Measurements from ENCODE around the gene SPINT3. TPM values are rescaled to one million over a fixed set of nuclear protein-coding genes. Genes with fewer than 3 reads are reported as not detected.

The SPINT3 gene
- total and polyA plus RNA-seq, 2 of the 8 experiments (the other 6 are each of a cell fraction or from before 2014, with no cell fraction given), result not detected

DNA sequence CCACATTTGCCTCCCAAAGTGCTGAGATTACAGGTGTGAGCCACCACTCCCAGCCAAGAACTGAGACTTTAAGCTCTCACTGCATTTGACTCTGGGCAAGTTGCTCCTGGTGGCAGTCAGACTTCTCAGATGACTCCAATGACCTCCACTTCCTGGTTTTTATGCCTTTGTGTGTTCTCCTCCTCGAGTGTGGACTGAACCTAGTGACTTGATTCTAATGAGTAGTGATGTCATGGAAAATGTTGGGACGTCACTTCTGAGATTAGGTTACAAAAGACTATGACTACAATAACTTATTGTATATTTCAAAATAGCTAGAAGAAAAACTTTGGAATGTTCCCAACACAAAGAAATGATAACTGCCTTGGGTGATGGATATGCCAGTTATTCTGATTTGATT lies 12.0 kb downstream of the SPINT3 start:
- no peak overlapping the region for H2BK5ac ChIP-seq (ENCODE audit: low read depth, low read length)
- no peak overlapping the region for H4K91ac ChIP-seq (replicated peaks; ENCODE audit: insufficient read length, low read length)
- no peaks in the 10 kb centered on the region; the same call in 1 of the 2 replicates for H3K23me2 ChIP-seq (ENCODE audit: low read depth, low read length)
- H4K8ac ChIP-seq (ENCODE audit: extremely low read depth, insufficient read depth, low read length), result no peak overlapping the region
- no peak overlapping the region for H2BK12ac ChIP-seq (ENCODE audit: low read depth, low read length)
- no peaks in the 10 kb centered on the region for H3K27me3 ChIP-seq (replicated peaks in 1 of 4; ENCODE audit: control insufficient read depth in 3 of 4, extremely low read depth in 1 of 4, insufficient read depth in 3 of 4, low read length in 3 of 4)
- no peak overlapping the region for H3K14ac ChIP-seq (ENCODE audit: insufficient read length)
- H3K79me1 ChIP-seq (ENCODE audit: low read depth, low read length), result no peaks in the 10 kb centered on the region
- H3K56ac ChIP-seq (replicated peaks; ENCODE audit: insufficient read length, low read depth, low read length), result no peak overlapping the region
- H3K4ac ChIP-seq (replicated peaks; ENCODE audit: insufficient read length, low read depth, low read length), result no peak overlapping the region
- no peak for FAIRE-seq
- H2BK20ac ChIP-seq (ENCODE audit: low read length), result no peak overlapping the region
- no peak overlapping the region for H3K4me3 ChIP-seq (ENCODE audit: extremely low read depth in 1 of 4, insufficient read depth in 2 of 4, low read depth in 3 of 4, low read length in 4 of 4)
- no peaks in the 10 kb centered on the region for H4K20me1 ChIP-seq (replicated peaks in 1 of 2; ENCODE audit: control insufficient read depth in 1 of 2, insufficient read depth in 2 of 2, low read length in 2 of 2)
- WGBS, 2 experiments (ENCODE audit: extremely low coverage in 1 of 2, insufficient coverage in 1 of 2, insufficient read length in 1 of 2, insufficient replicate concordance in 2 of 2, low coverage in 1 of 2, low lambda C conversion rate in 2 of 2, missing lambda C conversion rate in 1 of 2), result 88% methylated on average over 2 of the region's 2 CpGs; no CpG with 5 or more reads in 1 of the 2 experiments
- H3K27ac ChIP-seq (ENCODE audit: low read depth, low read length), result no peak overlapping the region
- no peak overlapping the region for H4K5ac ChIP-seq (ENCODE audit: insufficient read length, low read depth, low read length)
- no peak overlapping the region for H3K4me2 ChIP-seq (ENCODE audit: insufficient read depth in 1 of 2, low read depth in 2 of 2, low read length in 2 of 2)
- peaks cover 0 to 3% (median 0%) of the 10 kb centered on the region in 4 experiments; a peak in 1 of 7 replicates for H3K4me1 ChIP-seq (replicated peaks in 1 of 4; ENCODE audit: control insufficient read depth in 3 of 4, insufficient read depth in 4 of 4, low read length in 3 of 4)
- no peak for DNase-seq (ENCODE audit: low read depth in 1 of 2, low spot score in 2 of 2)
- no peaks in the 10 kb centered on the region for H3K36me3 ChIP-seq (ENCODE audit: control insufficient read depth in 2 of 4, insufficient read depth in 4 of 4, low read length in 3 of 4)
- ChIA-PET CTCF (ENCODE audit: partially characterized antibody) (interaction anchor here (0.6 to 3.0 kb wide), 5 partner anchors 18 to 268 kb away, joined by 3 to 13 read pairs (median 3); partner anchors contain the start of gene WFDC6), POLR2A (ENCODE audit: partially characterized antibody) (no interaction called here)
- H3K79me2 ChIP-seq (ENCODE audit: control insufficient read depth in 1 of 2, insufficient read depth in 2 of 2, low read length in 2 of 2), result no peaks in the 10 kb centered on the region
- no peak overlapping the region for H2AFZ ChIP-seq (ENCODE audit: low read length)
- no peaks in the 10 kb centered on the region for H3K9me3 ChIP-seq (ENCODE audit: insufficient read depth in 2 of 2, low read depth in 1 of 2, low read length in 1 of 2)
- no peak overlapping the region for H3K23ac ChIP-seq (ENCODE audit: insufficient read length)
- H3K18ac ChIP-seq (ENCODE audit: extremely low read depth, low read length), result no peak overlapping the region
- H2BK15ac ChIP-seq (ENCODE audit: low read length), result no peak overlapping the region
- no peak overlapping the region for H2AK5ac ChIP-seq (ENCODE audit: low read depth, low read length)
- H2BK120ac ChIP-seq (replicated peaks; ENCODE audit: low read depth, low read length), result no peak overlapping the region
- H3K9ac ChIP-seq (replicated peaks in 1 of 4; ENCODE audit: extremely low read depth in 1 of 4, low read depth in 3 of 4, low read length in 3 of 4), result no peak overlapping the region
- TF ChIP-seq SIRT6 (IDR thresholded peaks at IDR 0.05; ENCODE audit: low read length), result no peak
- no peak for TF ChIP-seq ZNF274 (IDR thresholded peaks at IDR 0.05; ENCODE audit: borderline replicate concordance, extremely low read depth, low read length)
- TF ChIP-seq, protein P1, sequence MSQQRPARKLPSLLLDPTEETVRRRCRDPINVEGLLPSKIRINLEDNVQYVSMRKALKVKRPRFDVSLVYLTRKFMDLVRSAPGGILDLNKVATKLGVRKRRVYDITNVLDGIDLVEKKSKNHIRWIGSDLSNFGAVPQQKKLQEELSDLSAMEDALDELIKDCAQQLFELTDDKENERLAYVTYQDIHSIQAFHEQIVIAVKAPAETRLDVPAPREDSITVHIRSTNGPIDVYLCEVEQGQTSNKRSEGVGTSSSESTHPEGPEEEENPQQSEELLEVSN (IDR thresholded peaks at IDR 0.05), result no peak
- no peak for TF ChIP-seq TCF12 (IDR thresholded peaks at IDR 0.05; ENCODE audit: low read depth, low read length)
- TF ChIP-seq, protein P2, sequence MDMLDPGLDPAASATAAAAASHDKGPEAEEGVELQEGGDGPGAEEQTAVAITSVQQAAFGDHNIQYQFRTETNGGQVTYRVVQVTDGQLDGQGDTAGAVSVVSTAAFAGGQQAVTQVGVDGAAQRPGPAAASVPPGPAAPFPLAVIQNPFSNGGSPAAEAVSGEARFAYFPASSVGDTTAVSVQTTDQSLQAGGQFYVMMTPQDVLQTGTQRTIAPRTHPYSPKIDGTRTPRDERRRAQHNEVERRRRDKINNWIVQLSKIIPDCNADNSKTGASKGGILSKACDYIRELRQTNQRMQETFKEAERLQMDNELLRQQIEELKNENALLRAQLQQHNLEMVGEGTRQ (IDR thresholded peaks at IDR 0.05; ENCODE audit: low read length), result no peak
- TF ChIP-seq FOSL1 (IDR thresholded peaks at IDR 0.05; ENCODE audit: insufficient read depth, low read depth, low read length), result no peak
- no peak for TF ChIP-seq CBX8 (IDR thresholded peaks at IDR 0.05; ENCODE audit: borderline replicate concordance, low read depth, low read length)
- no peak for TF ChIP-seq POLR2AphosphoS5 (IDR thresholded peaks at IDR 0.05; ENCODE audit: low read depth, low read length)
- TF ChIP-seq JUND (IDR thresholded peaks at IDR 0.05; ENCODE audit: low read length), result no peak
- TF ChIP-seq TAF7 (optimal IDR thresholded peaks at IDR 0.05; ENCODE audit: borderline replicate concordance, low read depth, low read length), result no peak
- no peak for TF ChIP-seq CTBP2 (IDR thresholded peaks at IDR 0.05; ENCODE audit: borderline replicate concordance, insufficient read depth, insufficient read length, low read length)
- TF ChIP-seq KDM1A (IDR thresholded peaks at IDR 0.05; ENCODE audit: borderline replicate concordance, low read length), result no peak
- no peak for TF ChIP-seq SIN3A (conservative IDR thresholded peaks at IDR 0.05 in 1 of 2, IDR thresholded peaks at IDR 0.05 in 1 of 2; ENCODE audit: low read depth in 1 of 2, low read length in 2 of 2)
